ENCODE measurements around the gene RXFP1.

- TF ChIP-seq POLR2AphosphoS5 (IDR thresholded peaks at IDR 0.05; ENCODE audit: borderline replicate concordance, low read depth, low read length) (no peak), EZH2 (IDR thresholded peaks at IDR 0.05) (no peak), FOXP2 (optimal IDR thresholded peaks at IDR 0.05; ENCODE audit: control extremely low read depth, extremely low read length, insufficient read depth) (no peak)
Measured at GRCh38 chr4:158538176-158538575, 16.5 kb downstream of the RXFP1 start.
